IMR-90 (cell line): ENCODE results near the gene ATXN1. TPM values are rescaled to one million over a fixed set of nuclear protein-coding genes. Genes with fewer than 3 reads are reported as not detected.

Experiments
- ATAC-seq: fragments of 200-7000 bp; cut with Tn5 transposase; 2 replicates; pipeline ENCODE4 v1.9.1; 2020; ENCODE audit warnings: low read depth, mild to moderate bottlenecking, moderate library complexity
- BruUV-seq: library from RNA; stranded (reverse); fragments of 400-500 nt; replicated peaks from 2 replicates; lab custom pipeline; 2021; lab: Mats Ljungman, UMichigan
- CTCF ChIA-PET: fragments of 300-600 bp; formaldehyde crosslinking; extraction: SDS; loops from one replicate; lab custom pipeline; 2021; ENCODE audit warnings: antibody characterized with exemption; lab: Yijun Ruan, JAX
- POLR2A ChIA-PET: fragments of 300-600 bp; sonication (Branson Sonifier 250); formaldehyde crosslinking; loops from one replicate; lab custom pipeline; 2022; ENCODE audit warnings: antibody characterized with exemption; ENCODE audit not compliant: unreplicated experiment; lab: Charles Lee
- DNase-seq: peaks from one replicate; pipeline ENCODE4 v3.0.0; 2013
- H2AFZ ChIP-seq: replicated peaks from 2 replicates; pipeline ENCODE3; 2013; ENCODE audit warnings: low read length, mild to moderate bottlenecking; ENCODE audit not compliant: poor library complexity
- H2AK5ac ChIP-seq: 2 replicates; pipeline ENCODE4 v1.6.1; 2013; ENCODE audit warnings: low read depth, low read length, inconsistent platforms
- H2AK9ac ChIP-seq: replicated peaks from 2 replicates; pipeline ENCODE3; 2013; ENCODE audit warnings: mild to moderate bottlenecking, low read depth, low read length, moderate library complexity; ENCODE audit not compliant: poor library complexity
- H2BK120ac ChIP-seq: 2 replicates; pipeline ENCODE4 v1.6.1; 2013; ENCODE audit warnings: low read depth, low read length, inconsistent platforms
- H2BK15ac ChIP-seq: 3 replicates; pipeline ENCODE4 v1.6.1; 2013; ENCODE audit warnings: low read depth, low read length, inconsistent platforms
- H2BK20ac ChIP-seq: 2 replicates; pipeline ENCODE4 v1.6.1; 2013; ENCODE audit warnings: low read depth, mild to moderate bottlenecking, inconsistent platforms, low read length, moderate library complexity
- H2BK5ac ChIP-seq: 2 replicates; pipeline ENCODE4 v1.6.1; 2013; ENCODE audit warnings: mild to moderate bottlenecking, low read depth, low read length, inconsistent platforms; ENCODE audit not compliant: poor library complexity, severe bottlenecking
- H3K14ac ChIP-seq: replicated peaks from 2 replicates; pipeline ENCODE4 v1.6.1; 2013; ENCODE audit warnings: low read depth, low read length, inconsistent platforms
- H3K18ac ChIP-seq: 2 replicates; pipeline ENCODE4 v1.6.1; 2013; ENCODE audit warnings: low read depth, low read length, control low read depth
- H3K23ac ChIP-seq: 2 replicates; pipeline ENCODE4 v1.6.1; 2013; ENCODE audit warnings: low read depth, low read length, inconsistent platforms
- H3K27ac ChIP-seq: 2 replicates; pipeline ENCODE4 v1.5.1; 2013; ENCODE audit warnings: mild to moderate bottlenecking, control low read depth, low read length; ENCODE audit not compliant: insufficient read depth
- H3K27me3 ChIP-seq: 2 replicates; pipeline ENCODE4 v1.6.1; 2013; ENCODE audit warnings: low read length; ENCODE audit not compliant: control insufficient read depth, insufficient read depth
- H3K36me3 ChIP-seq: 2 replicates; pipeline ENCODE4 v1.6.1; 2013; ENCODE audit warnings: low read length, mixed read lengths; ENCODE audit not compliant: control insufficient read depth, insufficient read depth
- H3K4ac ChIP-seq: 2 replicates; pipeline ENCODE4 v1.6.1; 2013; ENCODE audit warnings: low read depth, low read length, inconsistent platforms
- H3K4me1 ChIP-seq: 2 replicates; pipeline ENCODE4 v1.6.1; 2013; ENCODE audit warnings: low read length, mixed read lengths; ENCODE audit not compliant: control insufficient read depth, insufficient read depth
- H3K4me2 ChIP-seq: 2 replicates; pipeline ENCODE4 v1.6.1; 2013; ENCODE audit warnings: low read depth, mild to moderate bottlenecking, control low read depth, low read length, moderate library complexity
- H3K4me3 ChIP-seq: 2 replicates; pipeline ENCODE4 v1.5.1; 2013; ENCODE audit warnings: low read depth, mild to moderate bottlenecking, control low read depth, low read length, moderate library complexity; ENCODE audit not compliant: insufficient read depth
- H3K56ac ChIP-seq: 2 replicates; pipeline ENCODE4 v1.6.1; 2013; ENCODE audit warnings: low read length, inconsistent platforms; ENCODE audit not compliant: insufficient read depth; ENCODE audit errors: extremely low read depth
- H3K79me1 ChIP-seq, 2 experiments: 2 replicates each; pipeline ENCODE4 v1.6.1; 2013; ENCODE audit warnings: low read length in 2 of 2, inconsistent platforms in 1 of 2, low read depth in 1 of 2
- H3K9ac ChIP-seq: 2 replicates; pipeline ENCODE4 v1.6.1; 2013; ENCODE audit warnings: low read depth, low read length, control low read depth
- H3K9me1 ChIP-seq: 2 replicates; pipeline ENCODE4 v1.6.1; 2013; ENCODE audit warnings: low read length, inconsistent platforms; ENCODE audit not compliant: insufficient read depth
- H3K9me3 ChIP-seq: 2 replicates; pipeline ENCODE4 v1.6.1; 2013; ENCODE audit warnings: low read length; ENCODE audit not compliant: control insufficient read depth, insufficient read depth
- H4K20me1 ChIP-seq: 2 replicates; pipeline ENCODE4 v1.6.1; 2013; ENCODE audit warnings: low read length, inconsistent platforms; ENCODE audit not compliant: insufficient read depth
- H4K5ac ChIP-seq: 2 replicates; pipeline ENCODE4 v1.6.1; 2013; ENCODE audit warnings: mild to moderate bottlenecking, low read depth, low read length, control low read depth
- H4K8ac ChIP-seq, 2 experiments: 2 replicates each; pipeline ENCODE4 v1.6.1; 2013; ENCODE audit warnings: low read depth in 2 of 2, low read length in 2 of 2, control low read depth in 1 of 2, inconsistent platforms in 1 of 2
- H4K91ac ChIP-seq: 2 replicates; pipeline ENCODE4 v1.6.1; 2013; ENCODE audit warnings: low read depth, low read length, inconsistent platforms; ENCODE audit not compliant: insufficient read depth
- BHLHE40 ChIP-seq: fragments of 150-350 bp; IDR thresholded peaks from 2 replicates; pipeline ENCODE4 v1.6.1; 2016; ENCODE audit warnings: mild to moderate bottlenecking, low read depth, low read length
- CEBPB ChIP-seq: IDR thresholded peaks from 2 replicates; pipeline ENCODE4 v1.6.1; 2012; ENCODE audit warnings: low read depth, low read length, improper control_type of control experiment
- CHD1 ChIP-seq: IDR thresholded peaks from 2 replicates; pipeline ENCODE4 v1.6.1; 2012; ENCODE audit warnings: low read depth, low read length, improper control_type of control experiment
- ELK1 ChIP-seq: fragments of 150-350 bp; IDR thresholded peaks from 2 replicates; pipeline ENCODE4 v1.6.1; 2016; ENCODE audit warnings: low read depth, mild to moderate bottlenecking, low read length, moderate library complexity, borderline replicate concordance
- FOS ChIP-seq: fragments of 150-350 bp; IDR thresholded peaks from 2 replicates; pipeline ENCODE4 v1.6.1; 2016; ENCODE audit warnings: low read depth, low read length
- MAFK ChIP-seq: IDR thresholded peaks from 2 replicates; pipeline ENCODE4 v1.6.1; 2012; ENCODE audit warnings: low read depth, low read length, improper control_type of control experiment
- MAZ ChIP-seq: IDR thresholded peaks from 2 replicates; pipeline ENCODE4 v1.6.1; 2012; ENCODE audit warnings: low read depth, mild to moderate bottlenecking, low read length, improper control_type of control experiment, moderate library complexity, borderline replicate concordance
- MXI1 ChIP-seq: IDR thresholded peaks from 2 replicates; pipeline ENCODE4 v1.6.1; 2012; ENCODE audit warnings: low read depth, mild to moderate bottlenecking, low read length, moderate library complexity, borderline replicate concordance
- NFE2L2 ChIP-seq: fragments of 150-350 bp; IDR thresholded peaks from 2 replicates; pipeline ENCODE4 v1.6.1; 2016; ENCODE audit warnings: low read depth, mild to moderate bottlenecking, low read length
- POLR2A ChIP-seq: IDR thresholded peaks from 2 replicates; pipeline ENCODE4 v1.6.1; 2012; ENCODE audit warnings: mild to moderate bottlenecking, low read depth, low read length
- RAD21 ChIP-seq: IDR thresholded peaks from 2 replicates; pipeline ENCODE4 v1.6.1; 2012; ENCODE audit warnings: low read length, improper control_type of control experiment
- RCOR1 ChIP-seq: IDR thresholded peaks from 2 replicates; pipeline ENCODE4 v1.6.1; 2012; ENCODE audit warnings: mild to moderate bottlenecking, low read length, improper control_type of control experiment; ENCODE audit not compliant: insufficient replicate concordance
- RFX5 ChIP-seq: IDR thresholded peaks from 2 replicates; pipeline ENCODE4 v1.8.0; 2012; ENCODE audit warnings: low read depth, mild to moderate bottlenecking, low read length, moderate library complexity
- SMC3 ChIP-seq: fragments of 150-350 bp; IDR thresholded peaks from 2 replicates; pipeline ENCODE4 v1.6.1; 2016; ENCODE audit warnings: low read depth, mild to moderate bottlenecking, antibody characterized with exemption, low read length, moderate library complexity
- WGBS, 2 experiments: methylation state at CpG; one replicate each; pipeline versions ENCODE4 v1.1.5 to v1.1.7; 2013; ENCODE audit warnings: missing lambda C conversion rate in 2 of 2; ENCODE audit not compliant: insufficient read length in 1 of 2; ENCODE audit errors: extremely low coverage in 2 of 2; 5-methylcytosine and 5-hydroxymethylcytosine counted together
- dilution Hi-C: fragments of 300-500 bp; cut with HindIII; formaldehyde crosslinking; loops from one replicate; pipeline ENCODE4 v1.14.3; 2018; ENCODE audit warnings: low sequenced_read_pairs; ENCODE audit not compliant: unreplicated experiment
- in situ Hi-C: fragments of 300-500 bp; cut with MboI; formaldehyde crosslinking; loops from 3 replicates; pipeline ENCODE4 v1.14.3; 2019; ENCODE audit warnings: low sequenced_read_pairs, inconsistent platforms, mixed read lengths
- intact Hi-C: fragments of 100-400 bp; cut with micrococcal nuclease; formaldehyde crosslinking; loops from 2 replicates; pipeline ENCODE4 v1.10.0; 2022
- polyA plus RNA-seq, 3 experiments: library from polyadenylated mRNA; depleted of rRNA; stranded (reverse); fragments of >200 nt; gene quantifications; 2 replicates each; pipeline ENCODE4 v1.2.3, GENCODE V29; 2012; ENCODE audit warnings: low replicate concordance in 1 of 3
- total RNA-seq: library from RNA; depleted of rRNA; stranded (reverse); fragments of >200 nt; gene quantifications from 2 replicates; pipeline ENCODE4 v1.2.3, GENCODE V29; 2012
- TF ChIP-seq, protein P1 (sequence below): fragments of 150-350 bp; IDR thresholded peaks from 2 replicates; pipeline ENCODE4 v1.6.1; 2017; ENCODE audit warnings: mild to moderate bottlenecking, antibody characterized with exemption, low read length, low read depth
- TF ChIP-seq, protein P2 (sequence below): conservative IDR thresholded peaks from 2 replicates; pipeline ENCODE4 v1.5.1; 2012; ENCODE audit warnings: mild to moderate bottlenecking, low read depth, low read length, improper control_type of control experiment

The ATXN1 gene
- total and polyA plus RNA-seq, 2 of the 4 experiments (the other 2 are of a cell fraction), result 7.3 to 11.1 TPM

- no peak overlapping the region for H4K91ac ChIP-seq
- in situ Hi-C loops, result no loop called here
- ChIA-PET CTCF (no interaction called here), POLR2A (no interaction called here)
- no peak for TF ChIP-seq BHLHE40
- TF ChIP-seq CHD1, result no peak
- TF ChIP-seq CEBPB, result no peak
- no peak for TF ChIP-seq RCOR1
- no peak for TF ChIP-seq SMC3
- TF ChIP-seq MXI1, result no peak
- TF ChIP-seq POLR2A, result no peak
- TF ChIP-seq ELK1, result no peak
- TF ChIP-seq RFX5, result no peak
- TF ChIP-seq MAZ, result no peak
- TF ChIP-seq FOS, result no peak
- TF ChIP-seq, protein P1, sequence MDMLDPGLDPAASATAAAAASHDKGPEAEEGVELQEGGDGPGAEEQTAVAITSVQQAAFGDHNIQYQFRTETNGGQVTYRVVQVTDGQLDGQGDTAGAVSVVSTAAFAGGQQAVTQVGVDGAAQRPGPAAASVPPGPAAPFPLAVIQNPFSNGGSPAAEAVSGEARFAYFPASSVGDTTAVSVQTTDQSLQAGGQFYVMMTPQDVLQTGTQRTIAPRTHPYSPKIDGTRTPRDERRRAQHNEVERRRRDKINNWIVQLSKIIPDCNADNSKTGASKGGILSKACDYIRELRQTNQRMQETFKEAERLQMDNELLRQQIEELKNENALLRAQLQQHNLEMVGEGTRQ, result no peak
- TF ChIP-seq RAD21, result no peak
- TF ChIP-seq NFE2L2, result no peak
- TF ChIP-seq MAFK, result no peak
- TF ChIP-seq, protein P2, sequence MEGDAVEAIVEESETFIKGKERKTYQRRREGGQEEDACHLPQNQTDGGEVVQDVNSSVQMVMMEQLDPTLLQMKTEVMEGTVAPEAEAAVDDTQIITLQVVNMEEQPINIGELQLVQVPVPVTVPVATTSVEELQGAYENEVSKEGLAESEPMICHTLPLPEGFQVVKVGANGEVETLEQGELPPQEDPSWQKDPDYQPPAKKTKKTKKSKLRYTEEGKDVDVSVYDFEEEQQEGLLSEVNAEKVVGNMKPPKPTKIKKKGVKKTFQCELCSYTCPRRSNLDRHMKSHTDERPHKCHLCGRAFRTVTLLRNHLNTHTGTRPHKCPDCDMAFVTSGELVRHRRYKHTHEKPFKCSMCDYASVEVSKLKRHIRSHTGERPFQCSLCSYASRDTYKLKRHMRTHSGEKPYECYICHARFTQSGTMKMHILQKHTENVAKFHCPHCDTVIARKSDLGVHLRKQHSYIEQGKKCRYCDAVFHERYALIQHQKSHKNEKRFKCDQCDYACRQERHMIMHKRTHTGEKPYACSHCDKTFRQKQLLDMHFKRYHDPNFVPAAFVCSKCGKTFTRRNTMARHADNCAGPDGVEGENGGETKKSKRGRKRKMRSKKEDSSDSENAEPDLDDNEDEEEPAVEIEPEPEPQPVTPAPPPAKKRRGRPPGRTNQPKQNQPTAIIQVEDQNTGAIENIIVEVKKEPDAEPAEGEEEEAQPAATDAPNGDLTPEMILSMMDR, result no peak
- H3K14ac ChIP-seq, result no peak overlapping the region
- 0 out of 2 replicates have a peak, but pooled peaks cover 2% of the 10 kb centered on the region for H3K9me3 ChIP-seq
- WGBS, 2 experiments, result no CpG with 5 or more reads among the region's 1 CpG
- H3K36me3 ChIP-seq, result no peaks in the 10 kb centered on the region
- no peak overlapping the region for H4K8ac ChIP-seq
- H3K27me3 ChIP-seq, result no peaks in the 10 kb centered on the region
- H4K5ac ChIP-seq, result no peak overlapping the region
- H3K18ac ChIP-seq, result no peak overlapping the region; the same call in 1 of the 2 replicates
- H2BK15ac ChIP-seq, result no peak overlapping the region
- H2BK5ac ChIP-seq, result no peak overlapping the region
- H3K9ac ChIP-seq, result no peak overlapping the region
- no peaks in the 10 kb centered on the region; the same call in 1 of the 2 replicates for H3K4me1 ChIP-seq
- H3K79me1 ChIP-seq, result no peaks in the 10 kb centered on the region
- no peak overlapping the region for H3K56ac ChIP-seq
- no peak overlapping the region for H2AK9ac ChIP-seq
- H3K4me2 ChIP-seq, result peak overlapping the region; percentile 21; the same call in 1 of the 2 replicates
- H2BK20ac ChIP-seq, result no peak overlapping the region
- H3K27ac ChIP-seq, result no peak overlapping the region
- no peaks in the 10 kb centered on the region for H4K20me1 ChIP-seq
- H2AK5ac ChIP-seq, result no peak overlapping the region
- H3K9me1 ChIP-seq, result no peaks in the 10 kb centered on the region
- intact Hi-C loops, result no loop called here
- H2BK120ac ChIP-seq, result no peak overlapping the region
- no peak for DNase-seq
- BruUV-seq, result no TSS peak
- dilution Hi-C loops, result no loop called here
- no peak overlapping the region for H3K4me3 ChIP-seq
- H2AFZ ChIP-seq, result no peak overlapping the region
- H3K4ac ChIP-seq, result no peak overlapping the region
- ATAC-seq, result no peak
- H3K23ac ChIP-seq, result no peak overlapping the region
Observed at GRCh38 chr6:16787128-16787682, 25.9 kb upstream of the ATXN1 start.
